GM19467 (cell line): ENCODE measurements around the gene NPB.

Experiments used
- ATAC-seq: cut with Tn5 transposase; IDR thresholded peaks from one replicate; pipeline ENCODE4 v1.9.1; 2021; ENCODE audit warnings: mild to moderate bottlenecking, moderate library complexity; ENCODE audit not compliant: unreplicated experiment

The NPB gene

DNA sequence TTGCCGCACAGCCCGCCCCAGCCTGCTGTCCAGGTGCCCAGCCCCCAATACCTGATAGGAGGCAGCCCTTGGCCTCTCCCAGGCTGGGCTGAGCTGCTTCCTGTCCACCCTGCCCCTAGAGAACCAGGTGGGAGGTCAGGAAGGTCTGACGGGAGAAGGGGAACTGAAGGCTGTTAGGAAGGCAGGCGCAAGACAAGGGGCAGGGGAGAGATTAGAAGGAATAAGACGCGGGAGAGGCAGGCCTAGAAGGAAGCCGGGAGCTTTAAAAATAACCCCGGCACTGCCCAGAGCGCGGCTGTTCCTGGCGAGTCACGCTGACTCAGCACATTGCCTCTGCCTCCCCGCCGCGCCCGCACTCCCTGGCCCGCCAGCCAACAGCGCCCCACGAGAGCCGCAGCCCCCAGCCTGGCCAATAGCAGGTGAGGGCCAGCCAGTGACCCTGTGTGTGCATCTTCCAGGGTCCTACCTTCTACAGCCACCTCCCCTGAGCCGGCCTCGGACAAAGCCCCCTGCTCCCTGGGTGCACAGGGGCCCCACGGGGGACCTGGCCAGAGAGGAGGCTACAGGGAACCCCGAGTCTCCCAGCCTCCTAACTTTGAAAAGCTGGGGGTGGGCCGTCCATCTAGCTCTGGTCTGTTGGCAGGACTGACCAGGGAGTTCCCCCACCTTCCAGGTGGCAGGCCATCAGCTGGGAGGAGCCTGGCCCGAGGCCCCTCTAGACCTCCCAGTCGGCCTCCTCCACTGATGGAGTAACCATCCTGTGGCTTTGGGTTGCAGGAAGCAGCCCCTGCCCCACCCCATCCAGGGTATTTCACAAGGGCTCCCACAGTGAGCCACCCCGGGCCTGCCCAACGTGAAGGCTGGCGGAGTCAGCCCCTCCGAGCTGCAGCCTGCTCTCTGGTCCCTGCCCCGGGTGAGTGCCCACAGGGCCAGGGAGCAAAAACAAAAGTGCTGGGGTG, 21.5 kb downstream of the NPB start:
- no peak for ATAC-seq

DNA sequence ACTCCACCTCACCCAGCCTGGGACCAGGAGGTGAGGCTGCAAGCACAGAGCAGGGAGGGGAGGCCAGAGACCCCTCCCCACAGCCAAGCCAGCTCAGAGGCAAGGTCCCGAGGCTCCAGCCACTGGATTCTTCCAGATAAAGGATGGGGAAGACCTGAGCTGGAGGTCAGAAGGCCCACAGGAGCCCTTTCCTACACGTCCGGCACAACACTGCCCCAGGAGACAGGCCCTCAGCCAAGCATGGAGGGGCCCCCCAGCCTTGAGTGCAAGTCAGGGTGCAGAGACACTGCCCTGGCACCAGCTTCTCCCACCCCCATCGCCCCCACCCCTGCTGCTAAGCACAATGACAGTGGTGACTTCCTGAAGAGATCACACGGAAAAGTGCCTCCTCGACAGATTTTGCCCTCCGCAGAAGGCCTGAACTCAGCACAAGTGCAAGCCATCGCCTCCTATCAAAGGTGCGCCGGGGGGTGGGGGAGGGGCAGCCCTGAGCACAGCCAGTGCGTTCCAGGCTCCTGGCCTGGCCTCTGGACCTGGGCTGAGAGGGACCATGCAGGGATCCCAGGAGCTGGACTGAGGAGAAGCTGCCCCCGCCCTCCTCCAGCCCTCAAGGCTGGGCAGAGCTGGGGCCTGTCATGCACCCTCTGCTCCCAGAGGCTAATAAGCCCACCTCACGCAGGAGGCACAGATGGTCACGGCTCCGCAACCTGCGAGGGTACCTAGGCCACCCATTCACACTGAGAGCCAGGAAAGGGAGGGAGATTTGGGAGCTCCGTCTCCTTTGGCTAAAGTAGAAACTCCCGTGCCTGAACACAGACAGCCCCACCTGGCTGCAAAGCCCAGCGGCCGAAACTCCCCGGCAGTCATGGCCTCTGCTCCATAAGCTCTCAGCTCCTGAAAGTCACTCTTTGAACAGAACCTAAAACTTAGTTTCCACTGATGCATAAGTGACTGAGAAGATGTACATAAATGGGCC, 22.8 kb downstream of the NPB start:
- ATAC-seq, result no peak

DNA sequence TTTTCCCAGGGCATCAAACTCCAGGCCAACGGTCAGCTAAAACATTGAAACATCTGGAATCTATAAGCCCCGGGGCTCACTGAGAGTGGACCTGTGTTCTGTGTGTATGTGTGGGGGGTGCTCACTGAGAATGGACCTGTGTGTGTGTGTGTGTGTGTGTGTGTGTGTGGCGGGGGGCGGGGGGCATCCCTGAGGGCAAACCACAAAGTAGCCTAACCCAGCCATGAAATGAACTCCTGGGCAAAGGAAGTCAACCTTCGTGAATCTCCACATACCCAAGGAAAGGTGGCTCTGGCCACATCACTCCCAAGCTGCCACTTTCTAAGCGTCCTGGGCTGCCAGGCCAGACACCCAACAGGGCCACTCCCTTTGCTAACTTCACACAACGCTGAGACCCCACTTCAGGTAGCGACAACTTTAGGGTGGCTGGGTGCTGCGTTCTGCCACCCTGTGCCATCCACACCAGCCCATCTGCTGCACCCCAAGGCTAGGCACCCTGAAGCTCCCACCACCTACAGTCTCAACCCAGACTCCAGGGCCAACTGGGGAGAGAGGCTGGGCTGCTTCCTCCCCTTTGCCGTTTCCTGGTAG, 23.9 kb downstream of the NPB start:
- no peak for ATAC-seq

DNA sequence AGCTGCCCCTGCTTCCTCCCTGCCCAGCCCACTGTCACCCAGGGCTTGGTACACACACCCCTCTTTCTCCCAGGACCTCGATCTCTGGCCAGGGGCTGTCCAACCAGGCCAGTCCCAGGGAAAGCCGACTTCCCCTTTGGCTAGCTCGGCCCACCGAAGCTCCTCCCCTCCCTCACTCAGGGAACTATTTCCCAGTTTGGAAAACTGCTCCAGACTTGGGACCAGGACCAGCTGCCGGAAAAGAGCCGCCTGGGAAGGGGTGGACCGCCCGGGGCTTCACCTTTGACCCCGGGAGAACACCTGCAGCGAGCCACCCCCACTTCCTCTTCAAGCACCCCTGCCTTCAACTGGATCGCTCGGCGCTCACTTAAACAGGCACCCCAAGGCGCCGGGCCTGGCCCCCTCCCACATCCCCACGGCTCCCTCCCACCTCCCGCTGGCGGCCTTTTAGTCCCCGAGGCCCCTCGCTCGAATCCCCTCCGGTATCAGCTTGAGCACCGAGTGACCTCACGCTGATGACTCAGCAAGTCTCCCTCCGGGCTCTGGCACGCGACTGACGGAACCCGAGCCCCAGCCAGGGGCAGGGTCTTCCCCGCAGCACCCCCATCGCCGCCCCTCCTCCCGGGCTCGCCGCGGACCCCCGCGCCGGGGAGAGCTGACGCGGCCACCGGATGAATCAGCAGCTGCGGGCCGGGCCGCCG, 24.6 kb downstream of the NPB start:
- ATAC-seq, result peak; percentile 17

DNA sequence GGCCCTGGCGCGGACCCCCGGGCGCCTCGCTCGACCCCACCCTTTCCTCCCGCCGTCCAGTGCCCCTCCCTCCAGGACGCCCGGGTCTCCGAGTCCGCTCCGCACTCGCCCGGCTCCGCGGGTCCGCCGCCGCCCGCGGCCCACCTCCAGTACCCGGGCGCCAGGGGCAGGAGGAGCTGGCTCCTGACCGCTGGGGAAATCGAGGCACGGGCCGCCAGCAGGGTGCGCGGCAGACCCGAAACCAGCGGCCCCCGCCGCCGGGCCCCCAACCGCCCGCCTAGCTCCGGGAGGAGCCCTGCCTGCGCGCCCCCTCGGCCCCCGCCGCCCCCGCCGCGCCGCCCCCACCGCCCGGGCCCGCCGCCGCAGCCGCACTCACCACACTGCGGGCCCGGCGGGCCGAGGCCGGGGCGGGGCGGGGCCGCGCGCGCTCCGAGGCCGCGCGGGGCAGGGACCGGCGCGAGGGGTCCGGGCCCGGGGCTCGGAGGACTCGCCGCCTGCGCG, 25.2 kb downstream of the NPB start:
- ATAC-seq, result peak; percentile 11

DNA sequence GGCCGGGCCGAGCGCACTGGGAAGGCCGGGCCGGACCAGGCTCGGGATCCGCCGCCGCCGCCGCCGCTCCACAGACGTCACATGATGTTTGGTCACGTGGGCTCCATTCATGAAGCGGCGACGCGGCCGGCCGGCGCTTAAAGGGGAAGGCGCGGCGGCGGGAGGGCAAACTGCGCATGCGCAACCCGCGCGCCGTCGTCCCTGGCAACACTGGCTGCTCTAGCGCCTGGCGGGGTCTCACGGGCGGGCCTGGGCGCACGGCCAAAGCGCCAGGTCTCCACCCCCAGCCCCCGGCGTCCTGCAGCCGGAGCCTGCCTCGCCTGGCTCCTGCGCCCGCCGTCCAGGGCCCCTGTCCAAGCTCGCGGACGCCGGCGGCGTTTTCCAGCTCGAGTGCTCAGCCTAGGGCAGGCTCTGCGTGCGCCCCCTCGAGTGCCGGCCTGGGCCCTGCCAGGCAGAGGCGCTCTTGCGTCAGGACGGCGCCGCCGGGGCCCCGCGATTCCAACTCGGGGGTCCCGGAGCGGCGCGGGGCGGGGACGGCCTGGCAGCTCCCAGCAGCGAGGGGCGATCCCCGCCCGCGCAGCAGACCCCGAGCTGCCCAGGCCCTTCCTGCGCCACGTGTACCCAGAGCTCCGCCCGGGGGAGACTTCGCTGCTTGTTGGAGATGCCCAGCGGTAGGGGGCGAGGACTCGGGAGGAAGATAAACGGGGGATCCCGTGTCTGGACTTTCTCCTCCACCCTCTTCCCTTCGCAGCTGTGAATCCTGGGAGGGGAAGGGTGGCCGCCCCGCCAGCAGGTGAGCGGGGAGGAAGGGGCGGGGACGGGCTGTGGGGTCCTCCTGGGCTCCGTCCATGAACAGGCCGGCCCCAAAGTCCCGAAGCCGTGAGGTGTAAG, 25.9 kb downstream of the NPB start, which contains the start of gene MAFG:
Gene MAFG (minus strand): TSS at position 83 of the 891 bp plus-strand sequence. CDS start 4,550 bp downstream, outside the sequence.
- ATAC-seq, result peak; percentile 56

DNA sequence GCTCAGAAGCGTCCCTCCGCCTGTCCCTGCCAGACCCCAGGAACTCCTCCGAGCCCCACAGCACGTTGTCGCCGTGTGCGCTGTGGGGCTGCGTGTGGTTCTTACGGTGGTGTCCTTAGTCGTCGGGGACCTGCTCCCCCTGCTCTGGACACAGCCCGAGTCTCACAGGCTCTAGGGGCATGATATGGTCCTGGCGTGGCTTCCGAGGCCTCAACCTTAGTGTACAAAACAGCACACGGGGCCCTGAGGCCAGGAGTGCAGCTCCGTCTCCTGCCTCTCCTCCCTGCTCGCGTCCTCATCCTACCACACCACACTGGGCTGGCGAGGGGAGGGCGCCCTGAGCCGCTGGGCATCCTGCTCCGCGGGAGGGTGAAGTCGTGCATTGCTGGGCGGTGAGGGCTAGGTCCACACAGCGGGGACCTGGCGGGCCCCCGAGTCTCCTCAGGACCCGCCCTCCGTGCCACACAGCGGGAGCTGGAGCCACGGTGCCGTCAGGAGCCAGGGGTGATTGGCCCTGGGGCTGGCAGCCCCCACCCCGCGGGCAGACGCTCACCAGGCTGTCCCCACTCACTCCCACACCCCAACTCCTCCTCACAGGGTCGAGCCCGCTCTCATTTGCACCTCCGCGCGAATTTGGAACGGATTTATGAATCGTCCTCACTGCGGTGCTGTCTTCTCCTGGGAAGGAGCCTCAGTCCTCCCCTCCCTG, 26.7 kb downstream of the NPB start:
- ATAC-seq, result no peak

DNA sequence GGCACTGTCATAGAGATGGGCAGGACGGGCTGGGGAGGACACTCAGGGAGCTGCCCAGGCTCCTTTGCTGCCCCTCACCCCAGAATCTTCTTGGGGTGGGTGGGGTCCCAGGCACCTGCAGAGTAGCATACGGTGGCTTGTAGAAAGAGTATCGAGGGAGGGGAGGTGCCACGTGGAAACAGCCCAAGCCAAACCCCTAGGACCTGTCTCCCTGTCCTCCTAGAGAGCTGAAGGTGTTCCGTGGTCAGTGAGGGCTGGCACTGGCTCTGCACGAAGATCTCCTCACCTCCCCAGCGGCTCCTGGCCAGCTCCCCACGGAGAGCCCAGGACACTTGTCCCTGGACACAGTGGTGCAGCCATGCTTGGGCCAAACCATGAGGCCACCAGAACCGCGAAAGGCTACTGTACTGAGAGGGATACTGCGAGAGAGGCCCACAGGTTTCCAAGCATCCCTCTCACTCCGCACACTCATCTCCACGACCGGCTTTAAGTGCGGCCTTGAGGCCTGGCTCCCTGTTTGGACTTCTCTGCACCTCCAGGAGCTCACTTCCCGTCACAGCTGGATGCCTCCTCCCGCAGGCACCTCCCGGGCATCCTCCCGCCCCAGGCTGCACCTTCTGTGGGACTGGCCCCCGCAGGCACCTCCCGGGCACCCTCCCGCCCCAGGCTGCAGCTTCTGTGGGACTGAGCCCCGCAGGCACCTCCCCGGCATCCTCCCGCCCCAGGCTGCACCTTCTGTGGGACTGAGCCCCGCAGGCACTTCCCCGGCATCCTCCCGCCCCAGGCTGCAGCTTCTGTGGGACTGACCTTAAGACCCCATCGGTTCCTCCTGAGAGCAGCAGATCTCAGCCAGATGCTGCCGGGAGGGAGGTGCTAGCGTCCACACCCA, 27.5 kb downstream of the NPB start:
- no peak for ATAC-seq

DNA sequence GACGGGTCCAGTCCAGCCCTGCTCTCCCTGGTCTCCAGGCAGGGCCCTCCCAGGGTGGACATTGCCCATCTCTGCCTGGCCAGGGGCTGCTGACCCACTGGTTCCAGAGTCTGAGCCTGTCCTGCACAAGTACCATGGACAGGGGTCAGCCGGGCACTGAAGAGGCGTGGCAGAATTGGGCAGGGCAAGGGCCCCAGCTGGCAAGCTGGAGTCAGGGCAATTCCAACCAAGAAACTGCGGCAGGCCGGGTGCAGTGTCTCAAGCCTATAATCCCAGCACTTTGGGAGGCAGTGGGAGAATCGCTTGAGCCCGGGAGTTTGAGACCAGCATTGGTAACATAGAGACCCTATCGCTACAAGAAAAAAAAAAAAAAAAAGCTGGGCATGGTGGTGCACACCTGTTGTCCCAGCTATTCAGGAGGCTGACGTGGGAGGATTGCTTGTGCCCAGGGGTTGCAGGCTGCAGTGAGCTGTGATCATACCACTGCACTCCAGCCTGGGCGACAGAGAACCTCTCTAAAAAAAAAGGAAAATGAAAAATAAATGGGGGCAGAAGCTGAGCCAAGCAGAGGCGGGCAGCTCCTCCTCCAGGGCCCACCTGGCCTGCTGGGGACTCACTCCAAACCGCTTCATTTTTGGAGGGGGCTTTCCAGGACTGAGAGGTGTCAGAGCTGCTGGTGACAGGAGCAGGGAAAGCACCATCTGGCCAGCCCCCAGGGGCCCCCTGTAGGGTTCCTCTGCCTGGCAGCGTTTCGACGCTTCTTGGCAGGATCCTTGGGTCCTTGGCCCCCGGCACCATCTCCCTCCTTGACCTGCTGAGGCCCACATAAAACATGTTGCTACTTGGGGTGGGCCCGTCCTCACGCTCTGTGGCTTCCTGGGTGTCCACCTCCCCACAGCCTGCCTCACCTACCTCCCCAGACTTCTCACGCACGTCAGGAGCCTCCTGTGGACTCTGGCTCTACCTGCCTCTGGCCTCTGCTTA, 28.4 kb downstream of the NPB start:
- ATAC-seq, result no peak

DNA sequence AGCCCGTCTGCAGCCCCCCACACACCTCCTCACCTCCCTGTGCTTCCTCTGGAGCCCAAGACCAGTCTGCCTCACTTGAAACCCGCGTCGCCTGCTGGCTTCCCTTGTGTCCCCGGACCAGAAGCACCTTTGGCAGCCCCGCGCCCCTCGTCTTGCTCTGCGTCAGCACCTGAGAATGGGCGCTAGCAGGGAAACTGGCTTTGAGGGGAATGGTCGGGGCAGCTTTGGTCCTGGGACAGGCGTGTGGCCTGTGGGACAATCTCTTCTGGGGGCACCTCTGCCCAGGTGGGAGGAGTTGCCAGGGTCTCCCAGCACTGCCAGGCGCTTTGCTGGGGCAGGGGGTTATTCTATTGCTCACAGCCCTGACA, 29.1 kb downstream of the NPB start:
- ATAC-seq, result no peak

DNA sequence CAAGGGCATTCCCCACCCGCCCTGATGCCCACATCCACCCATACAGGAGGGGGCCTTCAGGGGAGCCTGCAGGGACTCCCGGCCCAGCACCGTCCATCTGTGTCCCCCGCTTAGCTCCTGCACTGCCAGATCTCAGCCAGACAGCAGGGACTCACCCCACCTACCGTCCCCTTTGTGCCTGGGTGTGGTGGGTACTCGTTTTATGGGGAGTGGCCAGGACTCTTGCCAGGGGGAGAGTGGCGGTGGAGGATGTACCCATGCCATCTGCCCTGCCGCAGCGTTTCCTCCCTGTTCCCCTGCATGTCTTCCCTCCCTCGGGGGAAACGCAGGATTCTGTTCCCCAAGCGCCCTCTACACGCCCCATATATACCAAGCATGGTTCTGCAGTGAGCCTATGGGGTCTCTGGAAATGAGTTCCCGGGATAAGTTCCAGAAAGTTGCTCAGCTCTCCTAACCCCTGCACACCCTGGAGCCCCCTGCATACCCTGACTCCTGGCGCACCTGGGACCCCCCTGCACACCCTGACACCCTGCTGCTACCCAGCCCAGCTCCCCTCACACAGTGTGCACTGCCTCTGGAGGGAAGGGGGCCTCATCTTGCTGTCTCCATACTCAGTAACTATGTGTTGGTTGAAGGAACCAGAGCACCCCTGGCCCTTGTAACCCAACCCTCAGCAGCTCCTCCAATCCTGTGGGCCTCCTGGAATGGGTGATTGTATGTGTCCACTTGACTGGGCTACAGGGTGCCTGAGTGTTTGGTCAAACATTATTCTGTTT, 29.7 kb downstream of the NPB start:
- ATAC-seq, result no peak

DNA sequence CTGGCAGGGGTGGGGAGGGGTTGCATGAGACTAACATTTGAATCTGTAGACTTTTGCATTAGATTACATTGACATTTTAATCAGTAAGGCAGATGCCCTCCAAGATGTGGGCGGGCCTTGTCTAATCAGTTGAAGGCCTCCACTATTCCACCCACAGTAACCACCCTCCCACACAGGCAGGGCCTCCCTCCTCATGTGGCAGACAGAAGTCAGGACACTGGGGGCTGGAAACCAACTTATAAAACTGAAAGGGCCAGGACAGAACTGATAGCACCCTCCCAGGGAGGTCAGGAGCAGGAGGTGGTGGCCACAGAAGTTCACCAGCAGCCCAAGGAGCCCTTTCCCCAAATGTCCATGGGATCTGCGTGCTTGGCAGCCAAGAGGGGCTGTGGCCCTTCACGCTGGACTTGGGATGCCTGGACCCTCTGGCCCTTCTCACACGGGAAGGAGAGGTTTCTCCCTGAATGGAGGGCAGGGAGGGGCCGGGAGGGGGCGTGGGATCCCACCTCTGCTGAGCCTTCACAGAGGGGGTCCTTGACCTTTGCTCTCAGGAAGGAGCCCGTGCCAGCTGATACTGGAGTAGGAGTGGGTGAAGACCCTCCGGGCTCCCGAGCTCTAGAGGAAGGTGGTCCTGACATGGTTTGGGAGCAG, 30.4 kb downstream of the NPB start:
- ATAC-seq, result no peak

DNA sequence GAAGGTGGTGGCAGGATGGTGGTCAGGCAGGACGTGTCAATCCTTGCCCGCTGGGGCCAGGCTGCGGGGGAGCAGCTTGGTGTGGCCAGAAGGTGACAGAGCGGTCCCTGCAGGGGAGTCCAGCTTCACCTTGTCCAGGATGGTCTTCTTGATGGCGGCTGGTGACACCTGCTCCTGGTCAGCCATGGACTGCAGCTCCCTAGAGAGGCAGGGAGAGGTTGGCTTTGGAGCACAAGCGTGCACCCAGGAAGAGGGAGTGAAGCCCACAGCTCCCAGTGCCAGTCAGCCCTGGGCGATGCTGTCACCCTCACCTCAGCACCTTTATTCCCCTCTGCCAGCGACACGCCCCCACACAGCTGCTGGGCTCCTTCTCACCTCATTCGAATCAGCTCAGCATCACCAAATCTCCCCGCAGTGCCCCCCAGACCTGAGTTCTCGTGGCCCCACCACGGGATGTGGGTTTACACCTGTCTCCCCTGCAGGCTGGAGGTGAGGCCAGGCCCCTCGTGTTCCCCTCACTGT, 31.2 kb downstream of the NPB start:
- no peak for ATAC-seq

DNA sequence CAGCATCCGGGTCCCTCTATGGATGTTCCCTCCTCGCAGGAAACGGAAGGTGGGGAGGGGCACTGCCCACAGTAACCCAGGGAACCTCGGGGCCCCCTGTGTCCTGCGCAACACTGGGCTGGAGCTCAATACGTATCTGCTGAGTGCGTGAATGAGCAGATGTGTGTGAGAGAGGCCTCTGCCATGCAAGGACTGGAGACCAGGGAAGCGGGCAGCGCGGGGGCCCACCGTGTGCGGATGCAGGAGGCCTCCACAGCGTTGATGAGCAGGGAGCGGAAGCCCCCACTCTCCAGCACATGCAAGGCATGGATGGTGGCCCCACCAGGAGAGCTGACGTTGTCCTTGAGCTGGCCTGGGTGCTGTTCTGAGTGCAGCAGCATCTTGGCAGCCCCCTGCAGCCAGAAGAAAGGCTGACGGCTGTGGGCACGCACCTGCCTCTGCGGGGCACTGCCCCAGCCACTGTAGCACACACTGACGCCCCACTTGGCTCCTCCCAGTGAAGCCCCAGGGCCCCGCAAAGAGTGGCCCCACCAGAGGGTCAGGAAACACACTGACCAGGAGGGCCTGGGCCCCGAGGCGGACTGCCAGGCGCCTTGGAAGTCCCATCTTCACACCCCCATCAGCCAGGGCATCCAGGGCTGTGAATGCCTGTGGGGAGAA, 32.2 kb downstream of the NPB start:
- no peak for ATAC-seq
